ENCODE measurements around the gene CXCL11.

- TF ChIP-seq TAF1 (IDR thresholded peaks at IDR 0.05; ENCODE audit: borderline replicate concordance, insufficient read depth, low read length): no peak
- no peak for TF ChIP-seq POLR2AphosphoS5 (IDR thresholded peaks at IDR 0.05; ENCODE audit: low read depth, low read length)
- no peak for TF ChIP-seq REST (IDR thresholded peaks at IDR 0.05; ENCODE audit: insufficient read depth in 1 of 2, low read depth in 2 of 2, low read length in 2 of 2)
Measured at GRCh38 chr4:76060506-76060905, 24.6 kb upstream of the CXCL11 start.

Measured in PFSK-1 (cell line).